K562 (cell line): ENCODE measurements around the gene SV2A. TPM values are rescaled to one million over a fixed set of nuclear protein-coding genes. Genes with fewer than 3 reads are reported as not detected.
A peak's percentile ranks its signal among the peaks of the same experiment; 100 is the strongest.

Experiments
- ARID4B ChIP-seq: sonication (generic); formaldehyde crosslinking; IDR thresholded peaks from 2 replicates; pipeline ENCODE4 v1.8.0; 2022; ENCODE audit warnings: mild to moderate bottlenecking, missing genetic modification reagents
- BRD4 ChIP-seq: fragments of 200-600 bp; sonication (generic); IDR thresholded peaks from 2 replicates; pipeline ENCODE4 v1.6.1; 2017; ENCODE audit warnings: inconsistent platforms
- CREB3L1 ChIP-seq: fragments of 450-650 bp; IDR thresholded peaks from 2 replicates; pipeline ENCODE4 v1.6.1; 2014; ENCODE audit warnings: low read depth, mild to moderate bottlenecking, moderate library complexity, borderline replicate concordance
- ESRRA ChIP-seq: fragments of 450-650 bp; IDR thresholded peaks from 2 replicates; pipeline ENCODE4 v1.6.1; 2014; ENCODE audit warnings: low read depth, mild to moderate bottlenecking, moderate library complexity, borderline replicate concordance
- HDAC1 ChIP-seq, 2 experiments: fragments of 450-650 bp; IDR thresholded peaks; 2 replicates each; pipeline ENCODE4 v1.6.1; 2016 to 2017; ENCODE audit warnings: inconsistent platforms in 1 of 2, mild to moderate bottlenecking in 1 of 2, moderate library complexity in 1 of 2
- HNRNPLL ChIP-seq: fragments of 200-400 bp; formaldehyde crosslinking; IDR thresholded peaks from 2 replicates; pipeline ENCODE4 v1.6.1; 2017; ENCODE audit warnings: low read length, low read depth, mild to moderate bottlenecking; ENCODE audit not compliant: poor library complexity, severe bottlenecking
- KAT7 ChIP-seq: sonication (generic); formaldehyde crosslinking; IDR thresholded peaks from 2 replicates; pipeline ENCODE4 v1.8.0; 2022; ENCODE audit warnings: missing genetic modification reagents, mild to moderate bottlenecking, borderline replicate concordance
- MAX ChIP-seq: sonication (generic); formaldehyde crosslinking; IDR thresholded peaks from 2 replicates; pipeline ENCODE4 v1.9.0; 2022; ENCODE audit warnings: mild to moderate bottlenecking, missing genetic modification reagents
- MAZ ChIP-seq, 2 experiments: fragments of 450-650 bp in 1 of 2; sonication (generic) in 1 of 2; formaldehyde crosslinking; IDR thresholded peaks in 1 of 2; conservative IDR thresholded peaks in 1 of 2; 2 replicates each; pipeline versions ENCODE4 v1.4.0 to v1.5.0; 2020; ENCODE audit warnings: mild to moderate bottlenecking in 1 of 2, missing genetic modification reagents in 1 of 2
- PRPF4 ChIP-seq: fragments of 200-400 bp; formaldehyde crosslinking; IDR thresholded peaks from one replicate; pipeline ENCODE4 v1.6.1; 2017; ENCODE audit warnings: low read length, low read depth, mild to moderate bottlenecking; ENCODE audit not compliant: insufficient read depth, poor library complexity, severe bottlenecking
- SAFB ChIP-seq: fragments of 200-400 bp; formaldehyde crosslinking; IDR thresholded peaks from 2 replicates; pipeline ENCODE4 v1.6.1; 2017; ENCODE audit warnings: low read depth, low read length, borderline replicate concordance
- SIN3B ChIP-seq: fragments of 450-650 bp; IDR thresholded peaks from 2 replicates; pipeline ENCODE4 v1.6.1; 2017; ENCODE audit warnings: low read depth, mild to moderate bottlenecking, moderate library complexity
- TEAD1 ChIP-seq, 2 experiments: fragments of 450-650 bp in 1 of 2; sonication (generic) in 1 of 2; formaldehyde crosslinking; IDR thresholded peaks; 2 replicates each; pipeline versions ENCODE4 v1.4.0 to v1.8.0; 2020 to 2022; ENCODE audit warnings: mild to moderate bottlenecking in 2 of 2, missing genetic modification reagents in 1 of 2
- TFAP4 ChIP-seq: sonication (generic); formaldehyde crosslinking; IDR thresholded peaks from 2 replicates; pipeline ENCODE4 v1.8.0; 2022; ENCODE audit warnings: missing genetic modification reagents, mild to moderate bottlenecking, moderate library complexity, borderline replicate concordance
- ZNF232 ChIP-seq: sonication (generic); formaldehyde crosslinking; IDR thresholded peaks from 2 replicates; pipeline ENCODE4 v1.8.0; 2022; ENCODE audit warnings: mild to moderate bottlenecking, missing genetic modification reagents
- ZNF431 ChIP-seq: sonication (generic); formaldehyde crosslinking; IDR thresholded peaks from 2 replicates; pipeline ENCODE4 v1.8.0; 2022; ENCODE audit warnings: mild to moderate bottlenecking, missing genetic modification reagents
- polyA plus RNA-seq, 8 experiments: library from polyadenylated mRNA; depleted of rRNA in 4 of 8; stranded (reverse) in 5 of 8; unstranded in 3 of 8; fragments of >200 nt; fragmentation: Nextera tagmentation in 2 of 8; fragmentation: Illumina TruSeq in 1 of 8; extraction: Ambion mirVana in 2 of 8; extraction: Trizol in 1 of 8; gene quantifications; 2 replicates each; pipeline versions ENCODE4 v1.2.1 to v1.2.3, GENCODE V29; 2011 to 2014; ENCODE audit warnings: inconsistent platforms in 1 of 8, missing spikeins in 1 of 8
- total RNA-seq, 7 experiments: library from RNA; depleted of rRNA in 6 of 7; stranded (reverse); fragments of >200 nt in 6 of 7; fragmentation: Illumina TruSeq in 2 of 7; extraction: Trizol in 2 of 7; gene quantifications; 2 replicates each; pipeline versions ENCODE4 v1.2.1 to v1.2.3, GENCODE V29; 2011 to 2021; ENCODE audit warnings: low replicate concordance in 1 of 7

Gene SV2A
- total and polyA plus RNA-seq, 9 of the 15 experiments (the other 6 are each of a cell fraction or from before 2014, with no cell fraction given), result 0.07 to 0.22 (median 0.11) TPM; not detected in 1

- TF ChIP-seq PRPF4 (peak; percentile 96), KAT7 (0 out of 2 replicates have a peak, but pooled peaks have one; percentile 1), ESRRA (0 out of 2 replicates have a peak, but pooled peaks have one; percentile 23), ZNF232 (0 out of 2 replicates have a peak, but pooled peaks have one; percentile 23), SAFB (peak; percentile 60; the same call in 1 of the 2 replicates), TEAD1 (CRISPR knock-in tag; IDR thresholded peaks at IDR 0.05) (0 out of 4 replicates have a peak, but pooled peaks of 1 of the 2 experiments have one; percentile 40), SIN3B (peak; percentile 33; the same call in 1 of the 2 replicates), HNRNPLL (peak; percentile 58), CREB3L1 (peak; percentile 46; the same call in 1 of the 2 replicates), HDAC1 (IDR thresholded peaks at IDR 0.05) (0 out of 4 replicates have a peak, but pooled peaks of 1 of the 2 experiments have one; percentile 49), ZNF431 (CRISPR knock-in tag) (peak; percentile 50; the same call in 1 of the 2 replicates), MAZ (CRISPR knock-in tag; conservative IDR thresholded peaks at IDR 0.05 in 1 of 2, IDR thresholded peaks at IDR 0.05 in 1 of 2) (peak in 1 of 2 experiments; percentile 35; a peak in 1 of 4 replicates), TFAP4 (CRISPR knock-in tag) (0 out of 2 replicates have a peak, but pooled peaks have one; percentile 9), ARID4B (peak; percentile 41; the same call in 1 of the 2 replicates), MAX (peak; percentile 61), BRD4 (peak; percentile 80; the same call in 1 of the 2 replicates)
Observed at GRCh38 chr1:149886121-149886395, 31.6 kb downstream of the SV2A start (continued).
